OCI-LY3 (cell line): Measurements from ENCODE around the gene GNE.

ENCODE experiments used
- H2AFZ ChIP-seq: fragments of 200-600, 300-600 bp; shearing (Covaris generic); 2 replicates; pipeline ENCODE4 v1.6.0; 2014; ENCODE audit warnings: antibody characterized with exemption, low read depth, low read length
- H3K27ac ChIP-seq: fragments of 200-600, 300-600 bp; sonication (generic); 2 replicates; pipeline ENCODE4 v1.5.1; 2014; ENCODE audit warnings: mild to moderate bottlenecking, low read length, moderate library complexity, mixed read lengths
- H3K27me3 ChIP-seq: fragments of 200-600, 300-600 bp; sonication (generic); 2 replicates; pipeline ENCODE4 v1.6.1; 2014; ENCODE audit warnings: low read depth, low read length, mixed read lengths
- H3K36me3 ChIP-seq: fragments of 200-600, 300-600 bp; sonication (generic); replicated peaks from 2 replicates; pipeline ENCODE3; 2014; ENCODE audit warnings: low read depth, low read length, mixed read lengths
- H3K4me1 ChIP-seq: fragments of 300-600, 200-600 bp; sonication (generic); 2 replicates; pipeline ENCODE4 v1.6.1; 2014; ENCODE audit warnings: low read length, mixed read lengths
- H3K4me2 ChIP-seq: fragments of 200-600, 300-600 bp; sonication (generic); 2 replicates; pipeline ENCODE4 v1.6.1; 2014; ENCODE audit warnings: low read length, mixed read lengths
- H3K4me3 ChIP-seq: fragments of 300-600, 200-600 bp; sonication (generic); 2 replicates; pipeline ENCODE4 v1.5.1; 2014; ENCODE audit warnings: antibody characterized with exemption, mild to moderate bottlenecking, low read length, moderate library complexity
- H3K79me2 ChIP-seq: fragments of 300-600, 200-600 bp; shearing (Covaris generic); 2 replicates; pipeline ENCODE4 v1.6.1; 2014; ENCODE audit warnings: mild to moderate bottlenecking, low read length, mixed read lengths
- H3K9ac ChIP-seq: fragments of 300-600, 200-600 bp; shearing (Covaris generic); 2 replicates; pipeline ENCODE4 v1.6.0; 2014; ENCODE audit warnings: mild to moderate bottlenecking, low read length, moderate library complexity
- H3K9me3 ChIP-seq: fragments of 200-600, 300-600 bp; shearing (Covaris generic); 2 replicates; pipeline ENCODE4 v1.6.1; 2014; ENCODE audit warnings: low read length, mixed read lengths; ENCODE audit not compliant: insufficient read depth
- H4K20me1 ChIP-seq: fragments of 200-600, 300-600 bp; sonication (generic); 2 replicates; pipeline ENCODE4 v1.6.1; 2016; ENCODE audit warnings: low read length, mixed read lengths; ENCODE audit not compliant: insufficient read depth
- EZH2phosphoT487 ChIP-seq: fragments of 200-600 bp; shearing (Covaris generic); IDR thresholded peaks from 2 replicates; pipeline ENCODE4 v1.6.1; 2018; ENCODE audit warnings: antibody characterized with exemption, mixed run types, low read depth
- TF ChIP-seq, protein P1 (sequence below): fragments of 200-600, 300-600 bp; sonication (generic); IDR thresholded peaks from 2 replicates; pipeline ENCODE4 v1.5.1; 2014; ENCODE audit warnings: antibody characterized with exemption, low read length, low read depth

Gene GNE

DNA sequence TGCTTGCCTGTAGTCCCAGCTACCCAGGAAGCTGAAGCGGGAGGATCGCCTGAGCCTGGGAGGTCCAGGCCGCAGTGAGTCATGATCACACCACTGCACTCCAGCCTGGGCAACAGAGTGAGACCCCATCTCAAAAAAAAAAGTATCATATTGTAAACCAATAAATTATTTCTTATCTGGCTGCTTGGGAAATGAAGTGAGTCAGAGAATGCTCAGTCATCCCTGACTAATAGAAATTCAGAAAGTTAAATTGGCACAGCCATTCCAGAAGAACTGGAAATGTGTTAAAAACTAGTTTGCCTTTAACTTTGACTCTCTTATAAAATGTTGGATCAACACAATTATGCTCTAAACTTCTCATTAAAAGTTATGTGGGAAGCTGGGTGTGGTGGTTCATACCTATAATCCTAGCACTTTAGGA lies 9.8 kb upstream of the GNE start:
- no peaks in the 10 kb centered on the region for H3K4me1 ChIP-seq
- H3K79me2 ChIP-seq: no peaks in the 10 kb centered on the region
- TF ChIP-seq EZH2phosphoT487: no peak
- TF ChIP-seq, protein P1, sequence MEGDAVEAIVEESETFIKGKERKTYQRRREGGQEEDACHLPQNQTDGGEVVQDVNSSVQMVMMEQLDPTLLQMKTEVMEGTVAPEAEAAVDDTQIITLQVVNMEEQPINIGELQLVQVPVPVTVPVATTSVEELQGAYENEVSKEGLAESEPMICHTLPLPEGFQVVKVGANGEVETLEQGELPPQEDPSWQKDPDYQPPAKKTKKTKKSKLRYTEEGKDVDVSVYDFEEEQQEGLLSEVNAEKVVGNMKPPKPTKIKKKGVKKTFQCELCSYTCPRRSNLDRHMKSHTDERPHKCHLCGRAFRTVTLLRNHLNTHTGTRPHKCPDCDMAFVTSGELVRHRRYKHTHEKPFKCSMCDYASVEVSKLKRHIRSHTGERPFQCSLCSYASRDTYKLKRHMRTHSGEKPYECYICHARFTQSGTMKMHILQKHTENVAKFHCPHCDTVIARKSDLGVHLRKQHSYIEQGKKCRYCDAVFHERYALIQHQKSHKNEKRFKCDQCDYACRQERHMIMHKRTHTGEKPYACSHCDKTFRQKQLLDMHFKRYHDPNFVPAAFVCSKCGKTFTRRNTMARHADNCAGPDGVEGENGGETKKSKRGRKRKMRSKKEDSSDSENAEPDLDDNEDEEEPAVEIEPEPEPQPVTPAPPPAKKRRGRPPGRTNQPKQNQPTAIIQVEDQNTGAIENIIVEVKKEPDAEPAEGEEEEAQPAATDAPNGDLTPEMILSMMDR: no peak
- no peak overlapping the region for H3K27ac ChIP-seq
- H3K27me3 ChIP-seq: no peaks in the 10 kb centered on the region
- no peaks in the 10 kb centered on the region for H3K9me3 ChIP-seq
- H3K36me3 ChIP-seq: no peaks in the 10 kb centered on the region
- no peak overlapping the region for H3K4me3 ChIP-seq
- no peaks in the 10 kb centered on the region for H4K20me1 ChIP-seq
- no peak overlapping the region for H2AFZ ChIP-seq
- no peak overlapping the region for H3K4me2 ChIP-seq
- H3K9ac ChIP-seq: no peak overlapping the region

DNA sequence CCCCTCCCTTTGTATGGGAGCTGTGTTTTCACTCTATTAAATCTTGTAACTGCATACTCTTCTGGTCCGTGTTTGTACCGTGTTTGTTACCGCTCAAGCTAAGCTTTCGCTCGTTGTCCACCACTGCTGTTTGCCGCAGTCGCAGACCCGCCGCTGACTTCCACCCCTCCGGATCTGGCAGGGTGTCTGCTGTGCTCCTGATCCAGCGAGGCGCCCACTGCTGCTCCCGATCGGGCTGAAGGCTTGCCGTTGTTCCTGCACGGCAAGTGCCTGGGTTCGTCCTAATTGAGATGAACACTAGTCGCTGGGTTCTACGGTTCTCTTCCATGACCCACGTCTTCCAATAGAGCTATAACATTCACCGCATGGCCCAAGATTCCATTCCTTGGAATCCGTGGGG lies 6.6 kb upstream of the GNE start:
- Histone ChIP-seq H3K27ac (no peak overlapping the region), H3K4me1 (no peaks in the 10 kb centered on the region), H3K9me3 (no peaks in the 10 kb centered on the region), H3K27me3 (no peaks in the 10 kb centered on the region), H3K4me2 (no peak overlapping the region), H4K20me1 (no peaks in the 10 kb centered on the region), H3K79me2 (no peaks in the 10 kb centered on the region), H2AFZ (no peak overlapping the region), H3K4me3 (no peak overlapping the region), H3K36me3 (no peaks in the 10 kb centered on the region), H3K9ac (no peak overlapping the region)
- TF ChIP-seq, protein P1: no peak
- TF ChIP-seq EZH2phosphoT487: no peak

DNA sequence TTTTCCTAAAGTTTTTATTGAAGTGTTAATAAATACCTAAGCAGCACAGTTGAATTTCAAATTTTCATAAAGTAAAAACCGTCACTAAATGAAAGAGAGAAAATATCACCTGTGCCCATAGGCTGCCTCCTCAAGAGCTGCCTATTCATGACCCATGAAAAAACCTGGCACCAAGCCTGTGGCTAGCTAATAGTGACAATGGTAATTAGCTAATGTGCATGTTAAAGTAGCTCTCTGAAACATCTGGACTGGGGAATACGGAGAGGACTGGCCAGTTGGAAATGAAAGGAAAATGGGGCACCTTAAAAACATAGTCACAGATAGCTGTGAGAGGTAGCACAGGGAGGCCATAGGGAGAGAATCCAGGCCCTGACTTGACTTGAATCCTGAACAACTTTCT lies 5.4 kb upstream of the GNE start:
- Histone ChIP-seq H3K27ac (no peak overlapping the region), H4K20me1 (no peaks in the 10 kb centered on the region), H3K79me2 (no peaks in the 10 kb centered on the region), H3K4me3 (no peak overlapping the region), H3K9me3 (no peaks in the 10 kb centered on the region), H3K4me1 (no peaks in the 10 kb centered on the region), H3K4me2 (no peak overlapping the region), H3K9ac (no peak overlapping the region), H3K36me3 (no peaks in the 10 kb centered on the region), H3K27me3 (no peaks in the 10 kb centered on the region), H2AFZ (no peak overlapping the region)
- no peak for TF ChIP-seq EZH2phosphoT487
- TF ChIP-seq, protein P1: no peak

DNA sequence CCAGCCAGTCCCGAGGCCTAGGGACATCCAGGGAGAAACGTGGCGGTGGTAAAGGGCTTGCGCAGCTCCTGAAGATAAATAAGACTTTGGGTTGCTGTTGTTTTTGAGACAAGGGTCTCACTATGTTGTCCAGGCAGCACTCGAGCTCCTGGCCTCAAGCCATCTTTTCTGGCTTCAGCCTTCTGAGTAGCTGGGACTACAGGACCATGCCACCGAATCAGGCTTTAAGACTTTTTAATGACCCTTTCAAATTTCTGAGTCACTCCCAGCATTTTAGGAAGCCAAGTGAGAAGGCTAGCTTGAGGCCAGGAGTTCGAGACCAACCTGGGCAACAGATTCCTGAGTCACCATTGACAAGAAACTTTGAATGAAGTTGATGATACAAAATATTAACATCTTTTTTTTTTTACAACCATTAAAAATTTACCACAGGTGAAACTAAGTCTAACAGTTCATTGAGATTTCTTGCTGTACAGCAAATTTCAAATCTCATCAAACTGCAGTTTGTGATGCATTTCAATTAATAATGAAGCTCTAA lies 817 bp upstream of the GNE start:
- Histone ChIP-seq H3K9me3 (no peaks in the 10 kb centered on the region), H3K36me3 (peaks cover 5% of the 10 kb centered on the region), H4K20me1 (no peaks in the 10 kb centered on the region), H3K27ac (no peak overlapping the region), H3K4me3 (peak overlapping the region; percentile 85), H3K27me3 (no peaks in the 10 kb centered on the region), H3K4me1 (0 out of 2 replicates have a peak, but pooled peaks cover 2% of the 10 kb centered on the region), H2AFZ (peak overlapping the region; percentile 65; the same call in 1 of the 2 replicates), H3K79me2 (peaks cover 14% of the 10 kb centered on the region), H3K9ac (peak overlapping the region; percentile 74; the same call in 1 of the 2 replicates), H3K4me2 (peak overlapping the region; percentile 73)
- TF ChIP-seq, protein P1: no peak
- no peak for TF ChIP-seq EZH2phosphoT487
